ENCODE data around the gene FOSL1. TPM values are rescaled to one million over a fixed set of nuclear protein-coding genes. Genes with fewer than 3 reads are reported as not detected.

Gene FOSL1
- total RNA-seq, 1 donor from 2014 or later: not detected

GRCh38 chr11:65945430-65945911 lies 45.3 kb upstream of the FOSL1 start, which contains the start of gene TSGA10IP:
Gene TSGA10IP (plus strand): TSS chr11:65945480. CDS start chr11:65945676, 196 bp downstream.
- Mint-ChIP-seq H3K9me3 (ENCODE audit: unreplicated experiment) (peaks cover 7% of the 10 kb centered on the region), H3K36me3 (ENCODE audit: unreplicated experiment) (no peaks in the 10 kb centered on the region), H3K27ac (ENCODE audit: unreplicated experiment) (no peak within 1 kb of the TSS), H3K4me1 (ENCODE audit: low read depth, unreplicated experiment) (no peaks in the 10 kb centered on the region), H3K27me3 (ENCODE audit: unreplicated experiment) (peaks cover 8% of the 10 kb centered on the region), H3K4me3 (ENCODE audit: unreplicated experiment) (no peak within 1 kb of the TSS)
- no peak for DNase-seq
- TF ChIP-seq CTCF (IDR thresholded peaks at IDR 0.05; ENCODE audit: partially characterized antibody, unreplicated experiment): no peak

GRCh38 chr11:65944767-65945166 lies 44.6 kb upstream of the FOSL1 start:
- Mint-ChIP-seq H3K4me1 (ENCODE audit: low read depth, unreplicated experiment) (no peaks in the 10 kb centered on the region), H3K36me3 (ENCODE audit: unreplicated experiment) (no peaks in the 10 kb centered on the region), H3K9me3 (ENCODE audit: unreplicated experiment) (peaks cover 7% of the 10 kb centered on the region), H3K27me3 (ENCODE audit: unreplicated experiment) (peaks cover 6% of the 10 kb centered on the region), H3K27ac (ENCODE audit: unreplicated experiment) (no peak overlapping the region), H3K4me3 (ENCODE audit: unreplicated experiment) (no peak overlapping the region)
- DNase-seq: no peak
- TF ChIP-seq CTCF (IDR thresholded peaks at IDR 0.05; ENCODE audit: partially characterized antibody, unreplicated experiment): no peak

GRCh38 chr11:65944191-65944590 lies 44.0 kb upstream of the FOSL1 start:
- H3K4me3 Mint-ChIP-seq (ENCODE audit: unreplicated experiment): no peak overlapping the region
- peaks cover 7% of the 10 kb centered on the region for H3K9me3 Mint-ChIP-seq (ENCODE audit: unreplicated experiment)
- DNase-seq: no peak
- H3K36me3 Mint-ChIP-seq (ENCODE audit: unreplicated experiment): no peaks in the 10 kb centered on the region
- peaks cover 6% of the 10 kb centered on the region for H3K27me3 Mint-ChIP-seq (ENCODE audit: unreplicated experiment)
- TF ChIP-seq CTCF (IDR thresholded peaks at IDR 0.05; ENCODE audit: partially characterized antibody, unreplicated experiment): no peak
- H3K27ac Mint-ChIP-seq (ENCODE audit: unreplicated experiment): no peak overlapping the region
- no peaks in the 10 kb centered on the region for H3K4me1 Mint-ChIP-seq (ENCODE audit: low read depth, unreplicated experiment)

- peaks cover 6% of the 10 kb centered on the region for H3K27me3 Mint-ChIP-seq (ENCODE audit: unreplicated experiment)
- peaks cover 5% of the 10 kb centered on the region for H3K9me3 Mint-ChIP-seq (ENCODE audit: unreplicated experiment)
- no peak overlapping the region for H3K27ac Mint-ChIP-seq (ENCODE audit: unreplicated experiment)
- no peaks in the 10 kb centered on the region for H3K36me3 Mint-ChIP-seq (ENCODE audit: unreplicated experiment)
- H3K4me3 Mint-ChIP-seq (ENCODE audit: unreplicated experiment): no peak overlapping the region
- DNase-seq: no peak
- TF ChIP-seq CTCF (IDR thresholded peaks at IDR 0.05; ENCODE audit: partially characterized antibody, unreplicated experiment): no peak
- H3K4me1 Mint-ChIP-seq (ENCODE audit: low read depth, unreplicated experiment): no peaks in the 10 kb centered on the region
Observed at GRCh38 chr11:65942531-65942930, 42.3 kb upstream of the FOSL1 start.

GRCh38 chr11:65941720-65942310 lies 41.6 kb upstream of the FOSL1 start:
- Mint-ChIP-seq H3K27me3 (ENCODE audit: unreplicated experiment) (peaks cover 3% of the 10 kb centered on the region), H3K27ac (ENCODE audit: unreplicated experiment) (no peak overlapping the region), H3K4me1 (ENCODE audit: low read depth, unreplicated experiment) (no peaks in the 10 kb centered on the region), H3K36me3 (ENCODE audit: unreplicated experiment) (no peaks in the 10 kb centered on the region), H3K4me3 (ENCODE audit: unreplicated experiment) (no peak overlapping the region), H3K9me3 (ENCODE audit: unreplicated experiment) (peaks cover 5% of the 10 kb centered on the region)
- no peak for TF ChIP-seq CTCF (IDR thresholded peaks at IDR 0.05; ENCODE audit: partially characterized antibody, unreplicated experiment)
- DNase-seq: no peak

Measured in glutamatergic neuron (in vitro differentiated cells).